GM18499 (cell line): ENCODE results near the gene TRIM59.
"Not testable (repeated sequence)": the region's sequence is repeated elsewhere in the genome, so short reads cannot be mapped to it uniquely, and the experiment has no call there.

Experiments
- ATAC-seq: cut with Tn5 transposase; IDR thresholded peaks from one replicate; pipeline ENCODE4 v1.9.1; 2021; ENCODE audit warnings: moderate number of reproducible peaks; ENCODE audit not compliant: insufficient read depth, unreplicated experiment

TRIM59 gene

DNA sequence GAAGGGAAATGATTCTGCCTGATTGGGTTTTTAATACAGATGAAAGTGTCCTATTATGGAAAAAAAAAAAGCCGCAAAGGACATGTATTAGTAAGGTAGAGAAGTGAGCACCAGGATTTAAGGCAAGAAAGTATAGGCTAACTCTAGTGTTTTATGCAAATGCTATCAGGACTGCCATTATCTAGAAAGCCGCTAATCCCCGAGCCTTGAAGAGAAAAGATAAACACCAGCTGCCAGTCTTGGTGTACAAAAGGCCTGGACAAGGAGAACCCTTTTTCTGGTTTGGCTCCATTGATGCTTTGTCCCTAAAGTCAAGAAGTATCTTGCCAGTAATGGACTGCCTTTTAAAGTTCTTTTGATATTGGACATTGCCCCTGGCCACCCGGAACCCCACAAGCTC lies 8.6 kb upstream of the TRIM59 start:
- ATAC-seq: no peak

DNA sequence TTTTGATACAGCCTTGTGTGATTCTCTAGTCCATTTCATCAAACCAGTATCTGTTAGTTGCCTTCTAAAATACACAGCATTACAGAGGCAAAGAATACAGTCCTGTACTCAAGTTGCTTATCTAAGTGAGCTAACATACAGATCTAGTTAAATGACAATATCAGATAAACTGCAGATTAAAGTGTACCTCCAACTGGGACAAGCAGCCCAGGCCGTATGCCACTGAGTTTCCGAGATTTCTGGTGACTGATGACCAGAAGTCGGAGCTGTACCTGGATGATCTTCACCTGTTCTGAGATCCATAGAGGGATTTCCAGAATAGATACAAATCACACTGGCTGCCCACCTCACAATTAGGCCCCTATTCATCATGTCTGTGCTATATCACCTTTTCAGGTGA lies 6.3 kb upstream of the TRIM59 start:
- ATAC-seq: no peak

- no peak for ATAC-seq
Observed at GRCh38 chr3:160454995-160455394, 5.4 kb upstream of the TRIM59 start.

DNA sequence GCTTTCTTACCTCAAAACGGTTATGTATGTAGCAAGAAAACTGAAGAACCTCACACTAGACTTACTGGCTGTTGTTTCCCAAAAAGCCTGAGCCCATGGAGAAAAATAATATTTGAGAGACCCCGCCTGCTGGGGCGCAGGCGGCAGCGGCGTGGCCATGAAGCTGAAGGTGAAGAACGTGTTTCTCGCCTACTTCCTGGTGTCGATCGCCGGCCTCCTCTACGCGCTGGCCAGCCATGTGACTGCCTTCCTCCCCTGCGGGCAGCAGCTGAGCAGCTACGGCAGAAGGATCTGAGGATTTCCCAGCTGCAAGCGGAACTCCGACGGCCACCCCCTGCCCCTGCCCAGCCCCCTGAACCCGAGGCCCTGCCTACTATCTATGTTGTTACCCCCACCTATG lies 2.7 kb upstream of the TRIM59 start:
- not testable (repeated sequence) for ATAC-seq

- no peak for ATAC-seq
Observed at GRCh38 chr3:160451602-160452001, 2.0 kb upstream of the TRIM59 start.

DNA sequence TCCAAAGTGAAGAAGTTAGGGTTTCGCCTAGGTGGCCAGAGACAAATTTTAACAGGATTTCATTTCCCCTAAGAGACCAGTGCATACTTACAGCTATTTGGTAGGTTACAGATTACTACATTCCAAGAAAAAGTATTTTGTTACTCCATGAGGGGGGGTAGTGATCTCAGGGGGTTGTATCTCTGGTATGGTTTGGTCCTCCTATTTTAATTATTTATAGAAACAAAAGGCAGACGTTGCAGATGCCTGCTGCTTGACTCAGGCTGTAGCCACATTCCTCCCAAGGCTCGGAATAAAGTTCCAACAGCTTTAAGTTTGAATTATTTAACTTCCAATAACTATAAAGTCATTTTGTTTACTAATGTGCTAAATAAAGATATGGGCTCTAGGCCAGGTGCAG lies 1.3 kb upstream of the TRIM59 start:
- ATAC-seq: no peak

GRCh38 chr3:160448845-160449635 lies 546 bp downstream of the TRIM59 start:
- ATAC-seq: peak; percentile 23

DNA sequence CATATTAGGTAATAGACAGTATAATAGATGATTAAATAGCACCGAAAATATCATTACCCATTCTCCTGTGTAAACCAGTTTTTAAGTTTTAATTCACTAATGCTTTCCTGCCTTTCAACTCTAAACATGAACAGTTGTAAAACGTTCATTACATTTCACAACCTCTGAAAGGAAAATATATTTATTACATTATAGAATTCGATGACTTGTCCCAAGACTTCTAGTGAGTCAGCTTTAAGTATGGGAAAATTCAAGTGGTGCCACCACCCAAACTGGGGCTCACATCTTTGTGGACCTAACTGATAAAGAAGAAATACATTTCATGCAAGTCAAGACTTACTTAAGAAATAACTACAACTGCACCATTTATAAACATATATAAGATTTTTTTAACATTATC lies 2.0 kb downstream of the TRIM59 start:
- ATAC-seq: no peak

DNA sequence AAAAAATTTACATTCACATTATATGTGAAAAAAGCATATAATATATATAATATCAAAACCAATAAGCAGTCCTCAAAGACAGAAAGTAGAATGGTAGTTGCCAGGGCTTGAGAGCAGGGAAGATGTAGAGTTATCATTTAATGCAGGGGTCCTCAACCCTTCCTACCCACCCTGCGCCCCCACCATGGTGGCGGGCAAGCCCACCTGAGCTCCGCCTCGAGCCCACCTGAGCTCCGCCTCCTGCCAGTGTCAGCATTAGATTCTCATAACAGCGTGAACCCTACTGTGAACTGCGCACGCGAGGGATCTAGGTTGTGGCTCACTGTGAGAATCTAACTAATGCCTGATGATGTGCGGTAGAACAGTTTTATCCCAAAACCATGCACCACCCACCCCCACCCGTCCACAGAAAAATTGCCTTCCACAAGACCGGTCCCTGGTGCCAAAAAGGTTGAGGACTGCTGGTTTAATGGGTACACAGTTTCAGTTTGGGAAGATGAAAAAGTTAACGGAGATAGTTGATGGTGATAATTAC lies 3.0 kb downstream of the TRIM59 start:
- ATAC-seq: no peak

DNA sequence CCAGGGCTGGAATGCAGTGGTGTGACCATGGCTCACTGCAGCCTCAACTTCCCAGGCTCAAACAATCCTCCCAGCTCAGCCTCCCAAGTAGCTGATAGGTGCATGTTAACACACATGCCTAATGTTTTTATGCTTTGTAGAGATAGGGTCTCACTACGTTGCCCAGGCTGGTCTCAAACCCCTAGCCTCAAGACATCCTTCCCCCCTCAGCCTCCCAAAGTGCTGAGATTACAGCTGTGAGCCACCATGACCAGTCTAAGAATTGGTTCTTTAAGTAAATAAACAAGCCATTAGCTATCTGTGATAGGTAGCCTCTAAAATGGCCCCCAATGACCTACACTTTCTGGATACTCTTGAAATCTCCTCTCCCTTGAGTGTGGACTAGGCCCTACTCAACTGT lies 3.7 kb downstream of the TRIM59 start:
- no peak for ATAC-seq

DNA sequence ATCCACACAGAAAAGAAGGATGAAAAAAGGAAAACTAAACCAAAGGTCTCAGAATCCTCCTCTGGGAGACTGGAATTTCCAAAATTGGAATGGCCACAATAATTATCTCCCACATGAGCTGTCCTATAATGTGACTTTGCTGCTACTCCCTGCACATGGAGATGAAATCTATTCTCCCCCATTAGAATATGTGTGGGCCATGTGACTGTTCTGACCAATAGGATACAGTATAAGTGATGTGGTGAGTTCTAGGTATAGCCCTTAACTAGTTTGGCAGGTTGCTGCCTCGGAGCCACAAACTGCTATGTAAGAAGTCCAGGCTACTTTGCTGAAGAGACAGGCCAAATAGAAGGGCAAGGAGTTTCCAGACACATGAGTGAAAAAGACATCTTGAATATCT lies 5.2 kb downstream of the TRIM59 start:
- no peak for ATAC-seq

DNA sequence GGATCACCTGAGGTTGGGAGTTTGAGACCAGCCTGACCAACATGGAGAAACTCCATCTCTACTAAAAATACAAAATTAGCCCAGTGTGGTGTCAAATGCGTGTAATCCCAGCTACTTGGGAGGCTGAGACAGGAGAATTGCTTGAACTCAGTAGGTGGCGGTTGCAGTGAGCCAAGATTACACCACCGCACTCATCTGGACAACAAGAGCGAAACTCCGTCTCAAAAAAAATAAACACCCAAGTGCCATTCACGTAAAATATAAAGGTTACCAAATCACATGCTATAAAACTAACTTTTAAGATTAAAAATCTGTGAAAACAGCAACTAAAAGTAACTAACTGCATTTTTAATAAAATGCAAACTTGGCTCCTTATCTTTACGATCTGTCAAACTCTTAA lies 8.9 kb downstream of the TRIM59 start:
- no peak for ATAC-seq

GRCh38 chr3:160437083-160437455 lies 12.5 kb downstream of the TRIM59 start:
- no peak for ATAC-seq

DNA sequence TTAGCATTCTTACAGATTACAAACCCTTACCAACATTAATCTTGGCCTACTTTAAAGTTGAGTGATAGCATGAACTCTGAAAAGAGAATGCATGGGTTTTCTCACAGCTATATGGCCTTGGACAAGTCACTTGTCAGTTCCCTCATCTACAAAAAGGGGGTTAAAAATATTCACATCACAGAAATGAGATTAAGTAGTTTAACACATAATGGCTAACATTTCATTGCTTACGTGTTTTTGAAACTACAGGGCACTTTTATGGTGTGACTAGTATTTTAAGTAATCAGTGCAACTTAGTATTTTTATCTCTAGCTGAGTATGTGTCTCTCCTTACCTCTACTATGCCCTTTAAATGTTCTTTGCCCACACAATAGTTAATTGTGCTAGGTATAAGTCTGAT lies 13.8 kb downstream of the TRIM59 start:
- ATAC-seq: no peak

DNA sequence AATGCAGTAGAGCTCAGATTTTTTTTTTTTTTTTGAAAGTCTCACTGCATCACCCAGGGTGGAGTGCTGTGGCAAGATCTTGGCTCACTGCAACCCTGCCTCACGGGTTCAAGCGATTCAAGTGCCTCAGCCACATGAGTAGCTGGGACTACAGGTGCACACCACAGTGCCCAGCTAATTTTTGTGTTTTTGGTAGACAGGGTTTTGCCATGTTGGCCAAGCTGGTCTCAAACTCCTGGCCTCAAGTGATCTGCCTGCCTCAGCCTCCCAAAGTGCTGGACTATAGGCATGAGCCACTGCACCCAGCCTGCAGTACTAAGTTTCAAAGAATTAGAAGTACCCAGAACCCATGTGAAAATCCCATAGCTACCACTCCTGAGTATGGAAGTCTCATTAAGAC lies 14.5 kb downstream of the TRIM59 start:
- no peak for ATAC-seq

DNA sequence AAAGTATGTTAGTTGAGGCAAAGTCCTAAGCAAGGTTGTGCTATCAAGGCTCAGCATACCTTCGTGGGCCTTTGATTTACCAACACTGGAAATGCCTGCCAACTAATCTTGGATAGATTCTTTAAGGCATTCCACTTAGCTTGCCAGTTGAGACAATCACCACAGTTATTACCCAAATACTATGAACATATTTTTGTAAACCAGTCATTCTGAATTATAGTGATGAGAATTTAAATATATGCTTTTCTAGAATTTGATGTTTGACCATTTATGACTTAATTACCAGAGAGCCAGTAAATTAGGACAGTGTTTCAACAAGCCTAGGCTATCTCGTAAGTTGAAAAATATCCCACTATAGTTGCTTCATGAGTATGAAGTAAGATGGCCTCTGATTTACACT lies 15.5 kb downstream of the TRIM59 start:
- ATAC-seq: no peak

GRCh38 chr3:160427832-160428424 lies 21.7 kb downstream of the TRIM59 start:
- ATAC-seq: no peak

DNA sequence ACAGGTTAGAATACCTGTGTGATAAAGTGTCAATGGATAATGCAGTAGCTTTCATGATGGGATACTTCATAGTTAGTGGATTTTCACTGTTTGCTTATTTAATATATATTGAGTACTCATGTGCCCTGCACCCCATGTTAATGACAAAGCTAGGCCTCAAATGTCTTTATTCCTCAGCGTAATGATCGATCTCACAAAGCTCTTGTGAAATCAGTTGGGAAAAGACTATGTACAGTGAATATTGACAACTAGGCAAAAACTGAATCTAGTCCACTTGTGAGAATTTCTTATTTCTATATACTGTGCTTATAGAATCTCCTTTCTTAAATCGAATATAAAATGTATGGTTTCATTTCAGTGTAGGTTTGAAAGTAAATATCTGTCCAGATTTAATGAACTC lies 32.3 kb downstream of the TRIM59 start:
- no peak for ATAC-seq

DNA sequence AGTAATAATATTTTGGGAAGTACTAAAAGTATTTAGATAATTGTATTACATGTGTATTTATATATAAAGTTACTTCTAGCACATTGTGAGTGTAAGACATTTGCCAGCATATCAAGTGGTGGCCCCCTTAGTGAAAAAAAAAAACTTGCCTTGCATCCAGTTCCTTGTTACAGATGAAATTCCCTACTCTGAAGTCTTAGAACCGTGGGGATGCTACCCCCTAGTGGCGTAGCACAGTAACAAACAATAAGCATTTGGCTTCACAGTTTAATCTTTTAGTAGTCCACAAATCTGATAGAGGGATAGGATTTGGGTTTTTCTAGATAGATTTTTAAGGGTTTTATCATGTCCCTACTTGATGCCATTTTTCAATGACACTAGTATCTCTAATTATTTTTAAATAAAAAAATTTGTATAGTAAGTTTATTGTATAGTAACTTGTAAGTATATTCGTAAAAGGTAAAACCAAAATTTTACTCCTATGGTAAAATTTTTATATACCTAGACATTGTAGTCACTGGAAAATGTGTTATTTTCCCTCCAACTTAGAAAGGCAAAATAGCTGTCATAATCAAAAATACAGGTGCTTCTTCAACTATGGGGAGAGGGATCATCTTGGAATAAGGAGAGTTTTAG lies 35.9 kb downstream of the TRIM59 start:
- ATAC-seq: no peak

- ATAC-seq: no peak
Observed at GRCh38 chr3:160412477-160412876, 37.1 kb downstream of the TRIM59 start.

DNA sequence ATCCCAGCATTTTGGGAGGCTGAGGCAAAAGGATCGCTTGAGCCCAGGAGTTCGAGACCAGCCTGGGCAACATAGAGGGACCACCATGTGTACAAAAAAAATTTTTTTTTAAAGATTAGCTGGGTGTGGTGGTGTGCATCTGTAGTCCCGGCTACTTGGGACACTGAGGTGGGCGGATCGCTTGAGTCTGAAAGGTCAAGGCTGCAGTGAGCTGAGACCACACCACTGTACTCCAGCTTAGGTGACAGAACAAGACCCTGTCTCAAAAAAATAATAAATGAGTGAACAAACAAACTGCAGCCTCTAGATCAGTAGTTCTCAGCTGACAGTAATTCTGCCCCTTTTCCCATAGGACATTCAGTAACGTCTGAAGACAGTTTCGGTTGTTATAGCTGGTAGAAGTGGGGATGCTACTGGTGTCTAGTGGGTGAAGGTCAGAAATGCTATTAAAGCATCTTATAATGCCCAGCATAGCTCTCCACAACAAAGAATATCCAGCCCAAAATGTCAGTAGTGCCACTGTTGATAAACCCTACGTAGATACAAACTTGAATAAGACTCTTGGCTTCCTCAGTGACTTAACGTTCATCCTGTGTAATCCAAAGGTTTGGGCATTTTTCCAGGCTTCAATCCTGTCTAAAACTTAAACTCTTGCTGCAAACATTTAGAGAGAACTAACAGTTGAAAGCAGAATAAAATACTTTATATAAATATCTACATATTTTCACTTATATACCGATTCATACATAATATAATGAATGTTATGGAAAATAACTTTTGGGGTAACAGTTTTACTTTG lies 39.6 kb downstream of the TRIM59 start:
- ATAC-seq: no peak
